ENCODE measurements around the gene PEX5.
"Not testable (repeated sequence)": the region's sequence is repeated elsewhere in the genome, so short reads cannot be mapped to it uniquely, and the experiment has no call there.

Gene PEX5

GRCh38 chr12:7212678-7213077, 23.2 kb downstream of the PEX5 start:
- TF ChIP-seq CTCF (IDR thresholded peaks at IDR 0.05) = no peak
- no peak for TF ChIP-seq ZFX (IDR thresholded peaks at IDR 0.05; ENCODE audit: borderline replicate concordance)

GRCh38 chr12:7213745-7214144, 24.3 kb downstream of the PEX5 start:
- H3K27ac ChIP-seq = not testable (repeated sequence)

More at GRCh38 chr12:7212678-7213077, 23.2 kb downstream of the PEX5 start:
- no peak overlapping the region for H3K27ac ChIP-seq

- H3K27ac ChIP-seq = no peak overlapping the region
- TF ChIP-seq ZFX (IDR thresholded peaks at IDR 0.05; ENCODE audit: borderline replicate concordance) (no peak), CTCF (IDR thresholded peaks at IDR 0.05) (no peak)
Observed at GRCh38 chr12:7217475-7218069, 28.1 kb downstream of the PEX5 start.

- no peak for TF ChIP-seq ZFX (IDR thresholded peaks at IDR 0.05; ENCODE audit: borderline replicate concordance)
- TF ChIP-seq CTCF (IDR thresholded peaks at IDR 0.05) = peak; percentile 94
- no peak overlapping the region for H3K27ac ChIP-seq
Observed at GRCh38 chr12:7219599-7220243, 30.2 kb downstream of the PEX5 start.

GRCh38 chr12:7221486-7221885, 32.0 kb downstream of the PEX5 start:
- H3K27ac ChIP-seq = no peak overlapping the region
- TF ChIP-seq CTCF (IDR thresholded peaks at IDR 0.05) (no peak), ZFX (IDR thresholded peaks at IDR 0.05; ENCODE audit: borderline replicate concordance) (no peak)

- TF ChIP-seq CTCF (IDR thresholded peaks at IDR 0.05) = no peak
- no peak for TF ChIP-seq ZFX (IDR thresholded peaks at IDR 0.05; ENCODE audit: borderline replicate concordance)
- H3K27ac ChIP-seq = no peak overlapping the region
Observed at GRCh38 chr12:7229741-7230140, 40.3 kb downstream of the PEX5 start.

GRCh38 chr12:7241404-7242005, 52.0 kb downstream of the PEX5 start:
- TF ChIP-seq ZFX (IDR thresholded peaks at IDR 0.05; ENCODE audit: borderline replicate concordance) (no peak), CTCF (IDR thresholded peaks at IDR 0.05) (no peak)
- no peak overlapping the region for H3K27ac ChIP-seq
